SK-N-SH (cell line): ENCODE data around the gene CBLN3. TPM values are rescaled to one million over a fixed set of nuclear protein-coding genes. Genes with fewer than 3 reads are reported as not detected.

Source experiments
- CTCF ChIA-PET: fragments of 300-600, 350-600 bp; formaldehyde crosslinking; extraction: SDS; loops from one replicate; lab custom pipeline; 2021; lab: Yijun Ruan, JAX
- POLR2A ChIA-PET: fragments of 350-600 bp; sonication (Branson Sonifier 250); formaldehyde crosslinking; extraction: SDS; loops from one replicate; lab custom pipeline; 2020; ENCODE audit warnings: antibody characterized with exemption, inconsistent platforms; lab: Yijun Ruan, JAX
- DNase-seq: peaks from one replicate; pipeline ENCODE4 v3.0.0; 2012
- H2AFZ ChIP-seq: fragments of 200-600 bp; sonication (generic); 2 replicates; pipeline ENCODE4 v1.8.1; 2016; ENCODE audit warnings: antibody characterized with exemption, mild to moderate bottlenecking, low read depth
- H3F3A ChIP-seq: fragments of 200-600 bp; sonication (generic); replicated peaks from 2 replicates; pipeline ENCODE3; 2016; ENCODE audit warnings: antibody characterized with exemption, mild to moderate bottlenecking; ENCODE audit not compliant: insufficient read depth
- H3K27ac ChIP-seq, 2 experiments: fragments of 200-500 bp in 1 of 2; fragments of 200-600 bp in 1 of 2; sonication (Bioruptor generic) in 1 of 2; sonication (generic), shearing (Covaris generic) in 1 of 2; 2 replicates each; pipeline versions ENCODE4 v1.5.1 to v1.6.1; 2014 to 2016; ENCODE audit warnings: low read depth in 2 of 2, inconsistent platforms in 1 of 2, low read length in 1 of 2, mild to moderate bottlenecking in 1 of 2, mixed read lengths in 1 of 2
- H3K27me3 ChIP-seq: fragments of 200-600 bp; sonication (generic), shearing (Covaris generic); 2 replicates; pipeline ENCODE4 v1.6.1; 2016; ENCODE audit warnings: mixed run types; ENCODE audit not compliant: insufficient read depth
- H3K36me3 ChIP-seq, 2 experiments: fragments of 200-500 bp in 1 of 2; fragments of 200-600 bp in 1 of 2; sonication (Bioruptor generic) in 1 of 2; sonication (generic) in 1 of 2; replicated peaks in 1 of 2; 2 replicates each; pipeline versions ENCODE3 to v1.5.1; 2014 to 2016; ENCODE audit warnings: low read length in 1 of 2, mild to moderate bottlenecking in 1 of 2; ENCODE audit not compliant: insufficient read depth in 2 of 2, control insufficient read depth in 1 of 2
- H3K4me1 ChIP-seq, 2 experiments: fragments of 200-500 bp in 1 of 2; fragments of 200-600 bp in 1 of 2; sonication (Bioruptor generic) in 1 of 2; sonication (generic), shearing (Covaris generic) in 1 of 2; 2 replicates each; pipeline versions ENCODE4 v1.5.1 to v1.6.1; 2014 to 2016; ENCODE audit warnings: low read depth in 1 of 2, low read length in 1 of 2, mixed run types in 1 of 2; ENCODE audit not compliant: insufficient read depth in 2 of 2, control insufficient read depth in 1 of 2
- H3K4me2 ChIP-seq: fragments of 200-600 bp; sonication (generic), shearing (Covaris generic); 2 replicates; pipeline ENCODE4 v1.6.1; 2017; ENCODE audit warnings: mixed run types
- H3K4me3 ChIP-seq, 2 experiments: fragments of 200-500 bp in 1 of 2; fragments of 200-600 bp in 1 of 2; sonication (Bioruptor generic) in 1 of 2; sonication (generic), shearing (Covaris generic) in 1 of 2; 2 replicates each; pipeline versions ENCODE4 v1.5.1 to v1.8.1; 2014 to 2016; ENCODE audit warnings: low read depth in 2 of 2, inconsistent platforms in 1 of 2, low read length in 1 of 2, mild to moderate bottlenecking in 1 of 2, mixed read lengths in 1 of 2, moderate library complexity in 1 of 2
- H3K79me2 ChIP-seq: fragments of 200-600 bp; sonication (generic); 2 replicates; pipeline ENCODE4 v1.8.1; 2017; ENCODE audit warnings: mild to moderate bottlenecking; ENCODE audit not compliant: insufficient read depth
- H3K9ac ChIP-seq: fragments of 200-600 bp; sonication (generic); 2 replicates; pipeline ENCODE4 v1.6.1; 2017; ENCODE audit warnings: mixed run types
- H3K9me2 ChIP-seq: fragments of 200-600 bp; sonication (generic); 2 replicates; pipeline ENCODE4 v1.6.1; 2017; ENCODE audit warnings: mixed run types
- H3K9me3 ChIP-seq: fragments of 200-600 bp; sonication (generic); 2 replicates; pipeline ENCODE4 v1.6.1; 2017; ENCODE audit warnings: mixed run types, mild to moderate bottlenecking, moderate library complexity
- H4K20me1 ChIP-seq: fragments of 200-600 bp; sonication (generic); 2 replicates; pipeline ENCODE4 v1.6.1; 2017; ENCODE audit warnings: mild to moderate bottlenecking, mixed run types; ENCODE audit not compliant: insufficient read depth
- CHD2 ChIP-seq: fragments of 150-350 bp; IDR thresholded peaks from 2 replicates; pipeline ENCODE4 v1.6.1; 2018; ENCODE audit warnings: low read length; ENCODE audit not compliant: partially characterized antibody
- EZH2phosphoT487 ChIP-seq: fragments of 200-600 bp; sonication (generic); IDR thresholded peaks from 2 replicates; pipeline ENCODE4 v1.6.1; 2017; ENCODE audit warnings: low read depth, mixed run types, mild to moderate bottlenecking, antibody characterized with exemption, moderate library complexity, borderline replicate concordance
- FOXJ3 ChIP-seq: sonication (generic); formaldehyde crosslinking; IDR thresholded peaks from 2 replicates; pipeline ENCODE4 v1.5.1; 2020; ENCODE audit warnings: mild to moderate bottlenecking, missing genetic modification reagents
- GATA2 ChIP-seq: sonication (generic); formaldehyde crosslinking; IDR thresholded peaks from 2 replicates; pipeline ENCODE4 v1.5.0; 2020; ENCODE audit warnings: mild to moderate bottlenecking, missing genetic modification reagents
- MEF2A ChIP-seq: IDR thresholded peaks from 2 replicates; pipeline ENCODE4 v1.4.0; 2012; ENCODE audit warnings: low read depth, borderline replicate concordance
- MXI1 ChIP-seq: IDR thresholded peaks from 2 replicates; pipeline ENCODE4 v1.6.1; 2012; ENCODE audit warnings: mild to moderate bottlenecking, low read depth, low read length, improper control_type of control experiment
- RCOR1 ChIP-seq: fragments of 150-350 bp; IDR thresholded peaks from 2 replicates; pipeline ENCODE4 v1.6.1; 2017; ENCODE audit warnings: antibody characterized with exemption, low read length
- REST ChIP-seq: IDR thresholded peaks from 2 replicates; pipeline ENCODE4 v1.6.1; 2012; ENCODE audit warnings: mild to moderate bottlenecking, low read depth, low read length, moderate library complexity
- RXRA ChIP-seq: IDR thresholded peaks from 2 replicates; pipeline ENCODE4 v1.4.0; 2012; ENCODE audit warnings: low read depth, mild to moderate bottlenecking, borderline replicate concordance
- WGBS: methylation state at CpG from one replicate; pipeline ENCODE4 v1.1.6; 2017; ENCODE audit warnings: low lambda C conversion rate; 5-methylcytosine and 5-hydroxymethylcytosine counted together
- polyA plus RNA-seq, 3 experiments: library from polyadenylated mRNA; depleted of rRNA; stranded (reverse); fragments of >200 nt; gene quantifications; 2 replicates each; pipeline ENCODE4 v1.2.3, GENCODE V29; 2012
- TF ChIP-seq, protein P1 (sequence below): fragments of 200-600 bp; sonication (generic); IDR thresholded peaks from 2 replicates; pipeline ENCODE4 v1.6.1; 2017; ENCODE audit warnings: antibody characterized with exemption, mild to moderate bottlenecking, moderate library complexity

Gene CBLN3
- polyA plus RNA-seq, 1 of the 3 experiments (the other 2 are of a cell fraction): 1.8 TPM

- whole genome bisulfite sequencing: 87% methylated on average over 19 of the region's 25 CpGs
- POLR2A ChIA-PET: no interaction called here
These were observed 13.8 kb downstream of the CBLN3 start for GRCh38 chr14:24415421-24416253.

DNA sequence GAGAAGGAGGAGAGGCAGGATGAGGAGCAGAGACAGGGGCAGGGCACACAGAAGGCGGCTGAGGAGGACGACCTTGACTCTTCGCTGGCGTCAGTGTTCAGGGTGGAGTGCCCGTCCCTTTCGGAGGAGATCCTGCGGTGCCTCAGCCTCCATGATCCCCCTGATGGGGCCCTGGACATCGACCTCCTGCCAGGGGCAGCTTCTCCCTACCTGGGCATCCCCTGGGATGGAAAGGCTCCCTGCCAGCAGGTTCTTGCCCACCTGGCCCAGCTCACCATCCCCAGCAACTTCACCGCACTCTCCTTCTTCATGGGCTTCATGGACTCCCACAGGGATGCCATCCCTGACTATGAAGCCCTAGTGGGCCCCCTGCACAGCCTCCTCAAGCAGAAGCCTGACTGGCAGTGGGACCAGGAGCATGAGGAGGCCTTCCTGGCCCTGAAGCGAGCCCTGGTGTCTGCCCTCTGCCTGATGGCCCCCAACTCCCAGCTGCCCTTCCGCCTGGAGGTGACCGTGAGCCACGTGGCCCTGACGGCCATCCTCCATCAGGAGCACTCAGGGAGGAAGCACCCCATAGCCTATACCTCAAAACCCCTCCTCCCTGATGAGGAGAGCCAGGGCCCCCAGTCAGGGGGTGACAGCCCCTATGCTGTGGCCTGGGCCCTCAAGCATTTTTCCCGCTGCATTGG lies 14.6 kb downstream of the CBLN3 start:
- no peaks in the 10 kb centered on the region; a peak in 1 of 4 replicates for H3K4me1 ChIP-seq
- CTCF ChIA-PET: interaction anchor here (0.8 to 5.2 kb wide), 6 partner anchors 17 to 238 kb away, joined by 3 to 41 read pairs (median 30); partner anchors contain the start of genes CBLN3 and KHNYN
- H3K27me3 ChIP-seq: 0 out of 2 replicates have a peak, but pooled peaks cover 5% of the 10 kb centered on the region

More at GRCh38 chr14:24415421-24416253, 13.8 kb downstream of the CBLN3 start:
- H3K4me3 ChIP-seq: no peak overlapping the region
- DNase-seq: no peak
- H3K36me3 ChIP-seq: peaks cover 0 to 6% of the 10 kb centered on the region in 2 experiments
- no peak overlapping the region for H3K9ac ChIP-seq
- TF ChIP-seq MEF2A (no peak), CHD2 (no peak), GATA2 (CRISPR knock-in tag) (no peak), EZH2phosphoT487 (no peak)
- H3K27me3 ChIP-seq: 0 out of 2 replicates have a peak, but pooled peaks cover 5% of the 10 kb centered on the region
- H3K4me2 ChIP-seq: no peak overlapping the region
- no peaks in the 10 kb centered on the region for H3F3A ChIP-seq
- CTCF ChIA-PET: interaction anchor here (0.9 to 5.2 kb wide), 7 partner anchors 11 to 88 kb away, joined by 3 to 41 read pairs (median 11); partner anchors contain the start of genes CBLN3 and KHNYN
- H3K79me2 ChIP-seq: no peaks in the 10 kb centered on the region
- H3K27ac ChIP-seq: no peak overlapping the region; a peak in 1 of 4 replicates
- no peaks in the 10 kb centered on the region; a peak in 1 of 4 replicates for H3K4me1 ChIP-seq
- no peak overlapping the region for H2AFZ ChIP-seq
- no peaks in the 10 kb centered on the region for H3K9me3 ChIP-seq
- H3K9me2 ChIP-seq: no peaks in the 10 kb centered on the region
- no peaks in the 10 kb centered on the region for H4K20me1 ChIP-seq

DNA sequence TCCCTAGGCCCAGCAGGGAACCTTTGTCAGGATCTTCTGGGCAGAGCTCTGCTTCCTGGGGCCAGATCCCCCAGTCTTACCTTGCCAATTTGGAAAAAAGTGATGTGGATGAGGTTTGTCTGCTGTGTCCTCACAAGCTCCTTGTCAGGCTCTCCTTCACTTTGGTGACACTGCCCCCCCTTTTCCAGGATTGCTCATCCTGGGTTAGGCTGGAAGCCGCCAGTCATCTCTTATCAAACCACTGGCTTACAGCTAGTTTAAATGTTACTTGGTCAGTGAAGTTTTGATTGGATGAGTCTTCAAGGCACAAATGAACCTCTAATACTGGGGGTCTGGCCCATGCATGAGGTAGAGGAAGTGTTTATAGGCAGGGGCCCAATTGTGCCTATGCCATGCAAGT lies 15.4 kb downstream of the CBLN3 start:
- no peaks in the 10 kb centered on the region for H4K20me1 ChIP-seq
- no peaks in the 10 kb centered on the region for H3K79me2 ChIP-seq
- no peaks in the 10 kb centered on the region for H3K9me2 ChIP-seq
- no peak overlapping the region for H3K9ac ChIP-seq
- no peak overlapping the region for H3K4me3 ChIP-seq
- H3K27ac ChIP-seq: no peak overlapping the region
- H3K27me3 ChIP-seq: no peaks in the 10 kb centered on the region
- DNase-seq: no peak
- H3K4me1 ChIP-seq: no peaks in the 10 kb centered on the region; a peak in 1 of 4 replicates
- peaks cover 0 to 6% of the 10 kb centered on the region in 2 experiments for H3K36me3 ChIP-seq
- POLR2A ChIA-PET: no interaction called here
- TF ChIP-seq, protein P1, sequence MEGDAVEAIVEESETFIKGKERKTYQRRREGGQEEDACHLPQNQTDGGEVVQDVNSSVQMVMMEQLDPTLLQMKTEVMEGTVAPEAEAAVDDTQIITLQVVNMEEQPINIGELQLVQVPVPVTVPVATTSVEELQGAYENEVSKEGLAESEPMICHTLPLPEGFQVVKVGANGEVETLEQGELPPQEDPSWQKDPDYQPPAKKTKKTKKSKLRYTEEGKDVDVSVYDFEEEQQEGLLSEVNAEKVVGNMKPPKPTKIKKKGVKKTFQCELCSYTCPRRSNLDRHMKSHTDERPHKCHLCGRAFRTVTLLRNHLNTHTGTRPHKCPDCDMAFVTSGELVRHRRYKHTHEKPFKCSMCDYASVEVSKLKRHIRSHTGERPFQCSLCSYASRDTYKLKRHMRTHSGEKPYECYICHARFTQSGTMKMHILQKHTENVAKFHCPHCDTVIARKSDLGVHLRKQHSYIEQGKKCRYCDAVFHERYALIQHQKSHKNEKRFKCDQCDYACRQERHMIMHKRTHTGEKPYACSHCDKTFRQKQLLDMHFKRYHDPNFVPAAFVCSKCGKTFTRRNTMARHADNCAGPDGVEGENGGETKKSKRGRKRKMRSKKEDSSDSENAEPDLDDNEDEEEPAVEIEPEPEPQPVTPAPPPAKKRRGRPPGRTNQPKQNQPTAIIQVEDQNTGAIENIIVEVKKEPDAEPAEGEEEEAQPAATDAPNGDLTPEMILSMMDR: no peak
- TF ChIP-seq REST (no peak), RCOR1 (no peak)
- TF ChIP-seq, all 33 proteins: peak for 0
- CTCF ChIA-PET: interaction anchor here (1.1 to 4.6 kb wide), 6 partner anchors 14 to 85 kb away, joined by 3 to 37 read pairs (median 13); partner anchors contain the start of genes KHNYN and NYNRIN
- 75% methylated on average over 1 of the region's 1 CpG for WGBS
- H2AFZ ChIP-seq: no peak overlapping the region
- H3K9me3 ChIP-seq: no peaks in the 10 kb centered on the region
- H3K4me2 ChIP-seq: no peak overlapping the region
- H3F3A ChIP-seq: no peaks in the 10 kb centered on the region

More for the DNA sequence above, 14.6 kb downstream of the CBLN3 start:
- Histone ChIP-seq H3K9me3 (no peaks in the 10 kb centered on the region), H4K20me1 (no peaks in the 10 kb centered on the region), H3K4me3 (no peak overlapping the region), H3K9me2 (no peaks in the 10 kb centered on the region), H3K9ac (no peak overlapping the region), H3K36me3 (peaks cover 0 to 6% of the 10 kb centered on the region in 2 experiments)
- 80% methylated on average over 4 of the region's 15 CpGs for WGBS
- POLR2A ChIA-PET: no interaction called here
- TF ChIP-seq RXRA (no peak), FOXJ3 (CRISPR knock-in tag) (no peak), GATA2 (CRISPR knock-in tag) (no peak), MXI1 (no peak)
- TF ChIP-seq, all 33 proteins: peak for 0
- Histone ChIP-seq H3F3A (no peaks in the 10 kb centered on the region), H3K4me2 (no peak overlapping the region), H2AFZ (no peak overlapping the region), H3K27ac (no peak overlapping the region), H3K79me2 (no peaks in the 10 kb centered on the region)
- DNase-seq: no peak
